ENCODE measurements around the gene SLC51A. TPM values are rescaled to one million over a fixed set of nuclear protein-coding genes. Genes with fewer than 3 reads are reported as not detected.

SLC51A gene
- total and polyA plus RNA-seq, 2 of the 8 experiments (the other 6 are each of a cell fraction or from before 2014, with no cell fraction given) = 6.3 to 9.8 TPM

GRCh38 chr3:196184881-196185280 lies 31.5 kb upstream of the SLC51A start (continued):
- TF ChIP-seq RAD21 (IDR thresholded peaks at IDR 0.05 in 1 of 2, conservative IDR thresholded peaks at IDR 0.05 in 1 of 2; ENCODE audit: low read depth in 2 of 2, low read length in 2 of 2) (no peak), MAX (IDR thresholded peaks at IDR 0.05) (no peak)
